PFSK-1 (cell line): ENCODE data around the gene PRDX5.

ENCODE experiments used
- FOXP2 ChIP-seq: optimal IDR thresholded peaks from 2 replicates; pipeline ENCODE3; 2011; ENCODE audit warnings: borderline replicate concordance, control low read depth, inconsistent platforms; ENCODE audit not compliant: insufficient read depth; ENCODE audit errors: extremely low read length, extremely low read depth
- POLR2AphosphoS5 ChIP-seq: IDR thresholded peaks from 2 replicates; pipeline ENCODE4 v1.6.1; 2012; ENCODE audit warnings: low read depth, mild to moderate bottlenecking, control low read depth, low read length, moderate library complexity
- SIN3A ChIP-seq: IDR thresholded peaks from 2 replicates; pipeline ENCODE4 v1.6.1; 2012; ENCODE audit warnings: mild to moderate bottlenecking, low read length, moderate library complexity, borderline replicate concordance; ENCODE audit not compliant: insufficient read depth
- TAF1 ChIP-seq: IDR thresholded peaks from 2 replicates; pipeline ENCODE4 v1.6.1; 2012; ENCODE audit warnings: low read length, control low read depth, borderline replicate concordance; ENCODE audit not compliant: insufficient read depth
- TF ChIP-seq, protein P1 (sequence below), 2 experiments: IDR thresholded peaks; 2 replicates each; pipeline versions ENCODE4 v1.6.1 to v1.8.0; 2011 to 2012; ENCODE audit warnings: low read depth in 2 of 2, low read length in 2 of 2, control low read depth in 1 of 2, inconsistent platforms in 1 of 2, mild to moderate bottlenecking in 1 of 2, moderate library complexity in 1 of 2; ENCODE audit not compliant: insufficient read depth in 1 of 2

PRDX5 gene

DNA sequence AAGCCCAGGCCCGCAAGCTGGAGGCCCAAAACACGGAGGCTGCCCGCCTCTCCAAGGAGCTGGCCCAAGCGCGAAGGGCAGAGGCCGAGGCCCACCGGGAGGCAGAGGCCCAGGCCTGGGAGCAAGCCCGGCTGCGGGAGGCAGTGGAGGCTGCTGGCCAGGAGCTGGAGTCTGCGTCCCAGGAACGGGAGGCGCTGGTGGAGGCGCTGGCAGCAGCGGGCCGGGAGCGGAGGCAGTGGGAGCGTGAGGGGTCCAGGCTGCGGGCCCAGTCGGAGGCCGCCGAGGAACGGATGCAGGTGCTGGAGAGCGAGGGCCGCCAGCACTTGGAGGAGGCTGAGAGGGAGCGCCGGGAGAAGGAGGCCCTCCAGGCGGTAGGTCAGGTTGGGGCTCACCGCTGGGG lies 26.9 kb downstream of the PRDX5 start:
- TF ChIP-seq, protein P1, sequence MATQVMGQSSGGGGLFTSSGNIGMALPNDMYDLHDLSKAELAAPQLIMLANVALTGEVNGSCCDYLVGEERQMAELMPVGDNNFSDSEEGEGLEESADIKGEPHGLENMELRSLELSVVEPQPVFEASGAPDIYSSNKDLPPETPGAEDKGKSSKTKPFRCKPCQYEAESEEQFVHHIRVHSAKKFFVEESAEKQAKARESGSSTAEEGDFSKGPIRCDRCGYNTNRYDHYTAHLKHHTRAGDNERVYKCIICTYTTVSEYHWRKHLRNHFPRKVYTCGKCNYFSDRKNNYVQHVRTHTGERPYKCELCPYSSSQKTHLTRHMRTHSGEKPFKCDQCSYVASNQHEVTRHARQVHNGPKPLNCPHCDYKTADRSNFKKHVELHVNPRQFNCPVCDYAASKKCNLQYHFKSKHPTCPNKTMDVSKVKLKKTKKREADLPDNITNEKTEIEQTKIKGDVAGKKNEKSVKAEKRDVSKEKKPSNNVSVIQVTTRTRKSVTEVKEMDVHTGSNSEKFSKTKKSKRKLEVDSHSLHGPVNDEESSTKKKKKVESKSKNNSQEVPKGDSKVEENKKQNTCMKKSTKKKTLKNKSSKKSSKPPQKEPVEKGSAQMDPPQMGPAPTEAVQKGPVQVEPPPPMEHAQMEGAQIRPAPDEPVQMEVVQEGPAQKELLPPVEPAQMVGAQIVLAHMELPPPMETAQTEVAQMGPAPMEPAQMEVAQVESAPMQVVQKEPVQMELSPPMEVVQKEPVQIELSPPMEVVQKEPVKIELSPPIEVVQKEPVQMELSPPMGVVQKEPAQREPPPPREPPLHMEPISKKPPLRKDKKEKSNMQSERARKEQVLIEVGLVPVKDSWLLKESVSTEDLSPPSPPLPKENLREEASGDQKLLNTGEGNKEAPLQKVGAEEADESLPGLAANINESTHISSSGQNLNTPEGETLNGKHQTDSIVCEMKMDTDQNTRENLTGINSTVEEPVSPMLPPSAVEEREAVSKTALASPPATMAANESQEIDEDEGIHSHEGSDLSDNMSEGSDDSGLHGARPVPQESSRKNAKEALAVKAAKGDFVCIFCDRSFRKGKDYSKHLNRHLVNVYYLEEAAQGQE (IDR thresholded peaks at IDR 0.05; ENCODE audit: insufficient read depth in 1 of 2, low read depth in 2 of 2, low read length in 2 of 2) = no peak
- no peak for TF ChIP-seq SIN3A
- no peak for TF ChIP-seq POLR2AphosphoS5
- TF ChIP-seq TAF1 = no peak

DNA sequence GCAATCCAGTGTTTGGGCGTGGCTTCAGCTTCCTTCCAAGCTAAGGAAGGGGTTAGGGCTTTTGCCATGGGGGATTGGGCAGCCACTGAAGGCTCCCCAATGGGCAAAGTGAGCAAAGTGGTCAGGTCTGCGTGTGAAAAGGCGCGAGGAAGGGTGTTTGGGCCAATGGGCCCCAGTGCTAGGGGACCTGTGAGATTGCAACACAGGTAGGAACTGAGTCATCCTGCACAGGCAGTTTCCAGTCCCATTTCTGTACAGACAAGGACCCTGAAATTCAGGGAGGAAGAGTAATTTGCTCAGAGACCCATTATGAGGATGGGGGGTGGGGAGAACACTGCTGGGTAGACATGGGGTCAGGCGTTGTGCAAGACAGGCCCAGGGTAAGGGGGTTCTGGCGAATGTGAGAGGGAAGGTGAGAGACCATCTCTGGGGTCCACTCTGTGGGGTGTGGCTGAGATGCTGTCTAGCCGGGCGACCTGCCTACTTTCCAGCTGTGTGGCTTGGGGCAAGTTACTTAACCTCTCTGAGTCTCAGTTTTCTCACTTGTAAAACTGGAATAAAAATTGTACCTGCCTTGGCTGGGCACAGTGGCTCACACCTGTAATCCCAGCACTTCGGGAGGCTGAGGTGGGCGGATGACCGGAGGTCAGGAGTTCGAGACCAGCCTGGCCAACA lies 29.4 kb downstream of the PRDX5 start:
- no peak for TF ChIP-seq SIN3A

DNA sequence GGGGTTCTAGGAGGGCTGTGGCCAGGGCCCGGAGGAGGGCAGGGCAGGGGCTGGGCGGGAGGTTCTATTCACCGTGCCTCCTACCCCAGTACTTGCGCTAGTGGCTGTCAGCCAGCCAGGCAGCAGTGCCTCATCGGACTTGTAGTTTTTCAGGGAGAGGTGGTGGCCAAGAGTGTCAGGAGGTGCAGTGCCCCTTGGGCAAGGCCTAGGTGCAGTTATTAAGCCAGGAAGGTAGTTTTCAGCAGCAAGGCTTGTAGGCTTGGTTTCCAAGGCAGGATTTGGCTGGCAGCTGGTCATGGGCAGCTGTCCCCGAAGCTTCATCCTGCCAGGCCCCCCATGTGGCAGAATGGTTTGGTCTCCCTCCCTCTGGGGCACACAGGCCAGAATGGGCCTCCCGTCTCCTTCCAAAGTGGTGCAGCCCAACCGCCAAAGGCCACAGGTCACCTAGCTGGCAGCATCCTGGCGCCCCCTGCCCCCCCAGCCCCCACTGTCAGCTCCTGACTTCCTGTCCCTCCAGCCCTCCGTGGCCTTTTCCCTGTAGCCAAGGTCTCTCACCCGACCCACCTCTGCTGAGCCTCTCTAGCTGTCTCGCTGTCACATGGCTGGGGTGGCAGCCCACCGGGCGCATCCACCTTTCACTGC lies 30.6 kb downstream of the PRDX5 start:
- no peak for TF ChIP-seq POLR2AphosphoS5
- no peak for TF ChIP-seq SIN3A
- no peak for TF ChIP-seq TAF1
- TF ChIP-seq, protein P1 (IDR thresholded peaks at IDR 0.05; ENCODE audit: insufficient read depth in 1 of 2, low read depth in 2 of 2, low read length in 2 of 2) = no peak
- no peak for TF ChIP-seq FOXP2

DNA sequence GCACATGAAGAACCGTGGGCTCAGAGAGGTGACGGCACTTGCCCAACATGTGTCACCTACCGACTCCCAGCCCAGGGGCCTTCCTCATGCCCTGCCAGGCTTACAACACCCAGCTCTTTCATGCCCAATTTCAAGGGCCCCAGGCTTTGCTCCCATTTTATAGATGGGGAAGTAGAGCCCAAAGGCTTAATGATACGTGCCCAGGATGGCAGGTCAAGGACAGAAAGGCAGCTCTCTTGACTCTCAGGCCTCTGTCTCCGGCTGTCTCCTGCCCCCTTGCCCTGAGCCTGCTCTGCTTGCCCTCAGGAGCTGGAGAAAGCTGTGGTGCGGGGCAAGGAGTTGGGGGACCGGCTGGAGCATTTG lies 31.1 kb downstream of the PRDX5 start:
- TF ChIP-seq, protein P1 (IDR thresholded peaks at IDR 0.05; ENCODE audit: insufficient read depth in 1 of 2, low read depth in 2 of 2, low read length in 2 of 2) = no peak
- TF ChIP-seq TAF1 = no peak
- no peak for TF ChIP-seq SIN3A
- TF ChIP-seq FOXP2 = no peak
- TF ChIP-seq POLR2AphosphoS5 = no peak

DNA sequence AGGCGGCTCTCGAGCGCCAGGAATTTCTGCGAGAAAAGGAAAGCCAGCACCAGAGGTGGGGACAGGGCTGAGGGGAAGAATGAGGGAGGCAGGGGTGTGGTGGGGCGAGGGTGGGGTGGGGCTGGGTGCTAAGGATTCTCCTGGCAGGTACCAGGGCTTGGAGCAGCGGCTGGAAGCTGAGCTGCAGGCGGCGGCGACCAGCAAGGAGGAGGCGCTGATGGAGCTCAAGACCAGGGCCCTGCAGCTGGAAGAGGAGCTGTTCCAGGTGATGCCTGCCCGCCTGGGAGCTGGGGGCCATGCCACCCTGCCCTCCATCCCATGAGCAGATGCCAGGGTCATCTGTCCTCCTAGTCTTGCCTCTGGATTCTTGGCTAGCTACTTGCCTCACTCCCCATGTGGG lies 31.5 kb downstream of the PRDX5 start:
- TF ChIP-seq POLR2AphosphoS5 (no peak), SIN3A (no peak), FOXP2 (no peak), TAF1 (no peak)
- TF ChIP-seq, protein P1 (IDR thresholded peaks at IDR 0.05; ENCODE audit: insufficient read depth in 1 of 2, low read depth in 2 of 2, low read length in 2 of 2) = no peak
